ENCODE measurements around the gene SAA1. TPM values are rescaled to one million over a fixed set of nuclear protein-coding genes. Genes with fewer than 3 reads are reported as not detected.

SAA1 gene
- total RNA-seq, 5 donors from 2014 or later (not counting 1 experiment from before 2014, with no cell fraction given) = 7.6 to 12.9 (median 9.4) TPM; not detected in 2

GRCh38 chr11:18230859-18231258 is 35.2 kb upstream of the SAA1 start:
- WGBS (ENCODE audit: insufficient coverage) = 88% methylated on average over 2 of the region's 2 CpGs
- Mint-ChIP-seq H3K4me3 (no peak overlapping the region), H3K27ac (no peak overlapping the region), H3K4me1 (no peaks in the 10 kb centered on the region), H3K9me3 (no peaks in the 10 kb centered on the region), H3K27me3 (peaks cover 3 to 12% of the 10 kb centered on the region in 2 donors), H3K36me3 (no peaks in the 10 kb centered on the region)
- CTCF ChIA-PET = interaction anchor here in 1 of 2 donors (0.6 kb wide), 1 partner anchor 26 kb away, joined by 6 read pairs; no protein-coding TSS in a partner anchor
- Histone ChIP-seq H3K27me3 (replicated peaks in 1 of 2; ENCODE audit: control insufficient read depth in 2 of 2, extremely low read depth in 1 of 2, insufficient read depth in 2 of 2, low read length in 1 of 2) (peaks cover 0 to 7% of the 10 kb centered on the region in 2 experiments), H3K4me3 (ENCODE audit: control insufficient read depth in 1 of 2, extremely low read depth in 1 of 2, low read length in 1 of 2) (no peak overlapping the region), H3K4me1 (ENCODE audit: control insufficient read depth in 1 of 2, extremely low read depth in 1 of 2, insufficient read depth in 2 of 2, low read length in 2 of 2) (no peaks in the 10 kb centered on the region), H3K9me3 (no peaks in the 10 kb centered on the region), H3K36me3 (ENCODE audit: control insufficient read depth in 2 of 2, extremely low read depth in 1 of 2, insufficient read depth in 1 of 2, low read length in 1 of 2) (no peaks in the 10 kb centered on the region), H3K27ac (ENCODE audit: low read length) (no peak overlapping the region)
- no peak for DNase-seq
- POLR2A ChIA-PET = no interaction called here
- ATAC-seq (replicated peaks in 1 of 4) = no peak

GRCh38 chr11:18233912-18234311 is 32.2 kb upstream of the SAA1 start:
- H3K4me1 ChIP-seq (ENCODE audit: control insufficient read depth in 1 of 2, extremely low read depth in 1 of 2, insufficient read depth in 2 of 2, low read length in 2 of 2) = no peaks in the 10 kb centered on the region
- CTCF ChIA-PET = no interaction called here
- Mint-ChIP-seq H3K27me3 (peaks cover 24% of the 10 kb centered on the region in 2 donors), H3K27ac (no peak overlapping the region), H3K4me1 (no peaks in the 10 kb centered on the region), H3K4me3 (no peak overlapping the region), H3K36me3 (no peaks in the 10 kb centered on the region), H3K9me3 (no peaks in the 10 kb centered on the region)
- POLR2A ChIA-PET = no interaction called here
- ATAC-seq (replicated peaks in 1 of 4) (no peak), DNase-seq (no peak)
- H3K27me3 ChIP-seq (replicated peaks in 1 of 2; ENCODE audit: control insufficient read depth in 2 of 2, extremely low read depth in 1 of 2, insufficient read depth in 2 of 2, low read length in 1 of 2) = peaks cover 0 to 11% of the 10 kb centered on the region in 2 experiments
- no peak overlapping the region for H3K4me3 ChIP-seq (ENCODE audit: control insufficient read depth in 1 of 2, extremely low read depth in 1 of 2, low read length in 1 of 2)
- WGBS (ENCODE audit: insufficient coverage) = no CpG with 5 or more reads among the region's 4 CpGs
- no peaks in the 10 kb centered on the region for H3K9me3 ChIP-seq
- H3K27ac ChIP-seq (ENCODE audit: low read length) = no peak overlapping the region
- no peaks in the 10 kb centered on the region for H3K36me3 ChIP-seq (ENCODE audit: control insufficient read depth in 2 of 2, extremely low read depth in 1 of 2, insufficient read depth in 1 of 2, low read length in 1 of 2)

- 14% methylated on average over 1 of the region's 8 CpGs for WGBS (ENCODE audit: insufficient coverage)
- peaks cover 36 to 37% of the 10 kb centered on the region in 2 donors for H3K27me3 Mint-ChIP-seq
These were observed 30.4 kb upstream of the SAA1 start for GRCh38 chr11:18235394-18236334.

GRCh38 chr11:18236664-18237356 is 29.3 kb upstream of the SAA1 start, which contains the start of gene SAA4:
Gene SAA4, minus strand, starts transcription at chr11:18236802. Its CDS starts 876 bp downstream, at chr11:18235926.
- Histone ChIP-seq H3K27ac (ENCODE audit: low read length) (no peak within 1 kb of the TSS), H3K9me3 (no peaks in the 10 kb centered on the region), H3K27me3 (replicated peaks in 1 of 2; ENCODE audit: control insufficient read depth in 2 of 2, extremely low read depth in 1 of 2, insufficient read depth in 2 of 2, low read length in 1 of 2) (peaks cover 4 to 11% of the 10 kb centered on the region in 2 experiments), H3K4me3 (ENCODE audit: control insufficient read depth in 1 of 2, extremely low read depth in 1 of 2, low read length in 1 of 2) (no peak within 1 kb of the TSS), H3K4me1 (ENCODE audit: control insufficient read depth in 1 of 2, extremely low read depth in 1 of 2, insufficient read depth in 2 of 2, low read length in 2 of 2) (no peaks in the 10 kb centered on the region), H3K36me3 (ENCODE audit: control insufficient read depth in 2 of 2, extremely low read depth in 1 of 2, insufficient read depth in 1 of 2, low read length in 1 of 2) (no peaks in the 10 kb centered on the region)
- Mint-ChIP-seq H3K4me3 (no peak within 1 kb of the TSS), H3K36me3 (no peaks in the 10 kb centered on the region), H3K9me3 (no peaks in the 10 kb centered on the region), H3K27me3 (peaks cover 39% of the 10 kb centered on the region in 2 donors), H3K4me1 (no peaks in the 10 kb centered on the region), H3K27ac (no peak within 1 kb of the TSS)
- ChIA-PET POLR2A (no interaction called here), CTCF (no interaction called here)
- ATAC-seq (replicated peaks in 1 of 4) (no peak), DNase-seq (no peak)
- WGBS (ENCODE audit: insufficient coverage) = no CpG with 5 or more reads among the region's 2 CpGs

More at GRCh38 chr11:18235394-18236334, 30.4 kb upstream of the SAA1 start:
- Mint-ChIP-seq H3K4me1 (no peaks in the 10 kb centered on the region), H3K36me3 (no peaks in the 10 kb centered on the region), H3K9me3 (no peaks in the 10 kb centered on the region), H3K27ac (no peak overlapping the region), H3K4me3 (no peak overlapping the region)
- Histone ChIP-seq H3K27ac (ENCODE audit: low read length) (no peak overlapping the region), H3K4me3 (ENCODE audit: control insufficient read depth in 1 of 2, extremely low read depth in 1 of 2, low read length in 1 of 2) (no peak overlapping the region), H3K36me3 (ENCODE audit: control insufficient read depth in 2 of 2, extremely low read depth in 1 of 2, insufficient read depth in 1 of 2, low read length in 1 of 2) (no peaks in the 10 kb centered on the region), H3K27me3 (replicated peaks in 1 of 2; ENCODE audit: control insufficient read depth in 2 of 2, extremely low read depth in 1 of 2, insufficient read depth in 2 of 2, low read length in 1 of 2) (peaks cover 4 to 11% of the 10 kb centered on the region in 2 experiments), H3K9me3 (no peaks in the 10 kb centered on the region), H3K4me1 (ENCODE audit: control insufficient read depth in 1 of 2, extremely low read depth in 1 of 2, insufficient read depth in 2 of 2, low read length in 2 of 2) (no peaks in the 10 kb centered on the region)
- ChIA-PET CTCF (no interaction called here), POLR2A (interaction anchor here in 1 of 2 donors (0.6 kb wide), 1 partner anchor 531 kb away, joined by 3 read pairs; no protein-coding TSS in a partner anchor)
- DNase-seq (no peak), ATAC-seq (replicated peaks in 1 of 4) (no peak)

- ATAC-seq (replicated peaks in 1 of 4) (no peak), DNase-seq (no peak)
- Mint-ChIP-seq H3K27ac (no peak overlapping the region), H3K36me3 (no peaks in the 10 kb centered on the region), H3K27me3 (peaks cover 28 to 37% of the 10 kb centered on the region in 2 donors), H3K9me3 (peaks cover 0 to 9% (median 0%) of the 10 kb centered on the region in 3 donors), H3K4me3 (no peak overlapping the region), H3K4me1 (peaks cover 0 to 5% (median 3%) of the 10 kb centered on the region in 3 donors)
- Histone ChIP-seq H3K4me1 (ENCODE audit: control insufficient read depth in 1 of 2, extremely low read depth in 1 of 2, insufficient read depth in 2 of 2, low read length in 2 of 2) (peaks cover 0 to 4% of the 10 kb centered on the region in 2 experiments), H3K27ac (ENCODE audit: low read length) (no peak overlapping the region), H3K36me3 (ENCODE audit: control insufficient read depth in 2 of 2, extremely low read depth in 1 of 2, insufficient read depth in 1 of 2, low read length in 1 of 2) (no peaks in the 10 kb centered on the region), H3K4me3 (ENCODE audit: control insufficient read depth in 1 of 2, extremely low read depth in 1 of 2, low read length in 1 of 2) (no peak overlapping the region), H3K9me3 (no peaks in the 10 kb centered on the region), H3K27me3 (replicated peaks in 1 of 2; ENCODE audit: control insufficient read depth in 2 of 2, extremely low read depth in 1 of 2, insufficient read depth in 2 of 2, low read length in 1 of 2) (peaks cover 4 to 7% of the 10 kb centered on the region in 2 experiments)
- WGBS (ENCODE audit: insufficient coverage) = no CpG with 5 or more reads among the region's 1 CpG
- ChIA-PET POLR2A (no interaction called here), CTCF (no interaction called here)
These were observed 26.4 kb upstream of the SAA1 start for GRCh38 chr11:18239655-18240054.

GRCh38 chr11:18243783-18244362 is 22.2 kb upstream of the SAA1 start:
- peak in 3 of 4 experiments; percentile 29 to 48 (median 39) for ATAC-seq (replicated peaks in 1 of 4)
- WGBS (ENCODE audit: insufficient coverage) = 0% methylated on average over 1 of the region's 1 CpG
- peak overlapping the region; percentile 20 to 44 for H3K27ac Mint-ChIP-seq

More at GRCh38 chr11:18243783-18244362, 22.2 kb upstream of the SAA1 start:
- H3K4me1 ChIP-seq (ENCODE audit: control insufficient read depth in 1 of 2, extremely low read depth in 1 of 2, insufficient read depth in 2 of 2, low read length in 2 of 2) = peaks cover 0 to 15% of the 10 kb centered on the region in 2 experiments
- Mint-ChIP-seq H3K4me3 (no peak overlapping the region), H3K4me1 (peaks cover 0 to 20% (median 8%) of the 10 kb centered on the region in 3 donors), H3K36me3 (no peaks in the 10 kb centered on the region), H3K27me3 (peaks cover 15 to 16% of the 10 kb centered on the region in 2 donors), H3K9me3 (peaks cover 0 to 9% (median 0%) of the 10 kb centered on the region in 3 donors)
- no peak overlapping the region for H3K27ac ChIP-seq (ENCODE audit: low read length)
- peak; percentile 10 to 83 (median 44) for DNase-seq
- peaks cover 0 to 4% of the 10 kb centered on the region in 2 experiments for H3K27me3 ChIP-seq (replicated peaks in 1 of 2; ENCODE audit: control insufficient read depth in 2 of 2, extremely low read depth in 1 of 2, insufficient read depth in 2 of 2, low read length in 1 of 2)
- no peaks in the 10 kb centered on the region for H3K9me3 ChIP-seq
- H3K36me3 ChIP-seq (ENCODE audit: control insufficient read depth in 2 of 2, extremely low read depth in 1 of 2, insufficient read depth in 1 of 2, low read length in 1 of 2) = no peaks in the 10 kb centered on the region
- no peak overlapping the region for H3K4me3 ChIP-seq (ENCODE audit: control insufficient read depth in 1 of 2, extremely low read depth in 1 of 2, low read length in 1 of 2)
- ChIA-PET CTCF (interaction anchor here (0.6 to 1.7 kb wide), 11 partner anchors 26 to 522 kb away, joined by 3 to 7 read pairs (median 3); partner anchors contain the start of genes HPS5 (in 1 of the 2) and LDHA (in 1 of the 2)), POLR2A (interaction anchor here in 1 of 2 donors (0.6 kb wide), 1 partner anchor 37 kb away, joined by 5 read pairs; no protein-coding TSS in a partner anchor)
